Hepatocyte (in vitro differentiated cells): ENCODE results near the gene XXYLT1.

Experiments
- CTCF ChIP-seq: fragments of 200-600 bp; sonication (generic); IDR thresholded peaks from 2 replicates; pipeline ENCODE4 v1.5.1; 2016; ENCODE audit warnings: antibody characterized with exemption, mild to moderate bottlenecking; ENCODE audit not compliant: poor library complexity
- EZH2 ChIP-seq: fragments of 200-600 bp; sonication (generic); IDR thresholded peaks from 2 replicates; pipeline ENCODE4 v1.6.1; 2016; ENCODE audit warnings: antibody characterized with exemption, mild to moderate bottlenecking, borderline replicate concordance
- EZH2phosphoT487 ChIP-seq: fragments of 200-600 bp; sonication (generic); IDR thresholded peaks from one replicate; pipeline ENCODE4 v1.6.1; 2018; ENCODE audit warnings: antibody characterized with exemption, mild to moderate bottlenecking, low read depth, moderate library complexity; ENCODE audit not compliant: unreplicated experiment, severe bottlenecking

GRCh38 chr3:195034101-195034500 is 236.9 kb downstream of the XXYLT1 start:
- TF ChIP-seq CTCF, result no peak
- no peak for TF ChIP-seq EZH2
- TF ChIP-seq EZH2phosphoT487, result no peak
